H1 (cell line): ENCODE results near the gene TOR1AIP1. TPM values are rescaled to one million over a fixed set of nuclear protein-coding genes. Genes with fewer than 3 reads are reported as not detected.

Source experiments
- CTCF ChIA-PET: fragments of 300-600 bp; sonication (Branson Sonifier 250); formaldehyde crosslinking; loops from one replicate; lab custom pipeline; 2021; ENCODE audit not compliant: partially characterized antibody; lab: Charles Lee
- POLR2A ChIA-PET: fragments of 300-600 bp; sonication (Branson Sonifier 250); formaldehyde crosslinking; loops from one replicate; lab custom pipeline; 2021; ENCODE audit warnings: inconsistent platforms; ENCODE audit not compliant: partially characterized antibody; lab: Charles Lee
- DNase-seq, 2 experiments: peaks; one replicate each; pipeline versions ENCODE4 v3.0.0 to v3.0.0-alpha.2; 2010 to 2022; ENCODE audit warnings: low spot score in 2 of 2, low read depth in 1 of 2, mixed read lengths in 1 of 2
- FAIRE-seq: peaks from 2 replicates; lab custom pipeline; 2011; peaks lifted over from hg19 to GRCh38; lab: Jason Lieb, UNC
- H2AFZ ChIP-seq: 2 replicates; pipeline ENCODE4 v1.8.1; 2012; ENCODE audit warnings: low read length, inconsistent platforms
- H2AK5ac ChIP-seq: 2 replicates; pipeline ENCODE4 v1.6.1; 2013; ENCODE audit warnings: low read depth, low read length
- H2BK120ac ChIP-seq: replicated peaks from 2 replicates; pipeline ENCODE3; 2013; ENCODE audit warnings: low read depth, low read length, inconsistent platforms
- H2BK12ac ChIP-seq: 2 replicates; pipeline ENCODE4 v1.6.1; 2013; ENCODE audit warnings: low read depth, low read length
- H2BK15ac ChIP-seq: 2 replicates; pipeline ENCODE4 v1.6.1; 2013; ENCODE audit warnings: low read length
- H2BK20ac ChIP-seq: 2 replicates; pipeline ENCODE4 v1.6.1; 2013; ENCODE audit warnings: low read length
- H2BK5ac ChIP-seq: 2 replicates; pipeline ENCODE4 v1.6.1; 2013; ENCODE audit warnings: low read depth, low read length
- H3K14ac ChIP-seq: 2 replicates; pipeline ENCODE4 v1.6.1; 2013; ENCODE audit warnings: inconsistent platforms; ENCODE audit not compliant: insufficient read length
- H3K18ac ChIP-seq: 2 replicates; pipeline ENCODE4 v1.6.1; 2013; ENCODE audit warnings: low read length; ENCODE audit errors: extremely low read depth
- H3K23ac ChIP-seq: 2 replicates; pipeline ENCODE4 v1.6.1; 2013; ENCODE audit warnings: inconsistent platforms; ENCODE audit not compliant: insufficient read length
- H3K23me2 ChIP-seq: 2 replicates; pipeline ENCODE4 v1.6.1; 2013; ENCODE audit warnings: low read depth, low read length
- H3K27ac ChIP-seq: 2 replicates; pipeline ENCODE4 v1.6.1; 2011; ENCODE audit warnings: low read depth, low read length, inconsistent platforms
- H3K27me3 ChIP-seq, 4 experiments: replicated peaks in 1 of 4; 1 replicate in 1 of 4; 2 replicates in 3 of 4; pipeline versions ENCODE4 v1.6.1 to v1.8.1; 2011 to 2013; ENCODE audit warnings: low read length in 3 of 4, mild to moderate bottlenecking in 3 of 4, inconsistent platforms in 2 of 4, mixed read lengths in 2 of 4, moderate library complexity in 1 of 4; ENCODE audit not compliant: control insufficient read depth in 3 of 4, insufficient read depth in 3 of 4; ENCODE audit errors: extremely low read depth in 1 of 4
- H3K36me3 ChIP-seq, 4 experiments: 2 replicates each; pipeline versions ENCODE4 v1.6.1 to v1.8.1; 2011 to 2013; ENCODE audit warnings: mild to moderate bottlenecking in 4 of 4, low read length in 3 of 4, moderate library complexity in 2 of 4, control low read depth in 1 of 4, inconsistent platforms in 1 of 4; ENCODE audit not compliant: insufficient read depth in 4 of 4, control insufficient read depth in 2 of 4
- H3K4ac ChIP-seq: replicated peaks from 2 replicates; pipeline ENCODE3; 2013; ENCODE audit warnings: low read length, low read depth, mixed read lengths, inconsistent platforms; ENCODE audit not compliant: insufficient read length
- H3K4me1 ChIP-seq, 4 experiments: replicated peaks in 1 of 4; 1 replicate in 1 of 4; 2 replicates in 3 of 4; pipeline versions ENCODE4 v1.6.1 to v1.8.1; 2011 to 2013; ENCODE audit warnings: low read length in 3 of 4, inconsistent platforms in 2 of 4, mixed read lengths in 1 of 4; ENCODE audit not compliant: insufficient read depth in 4 of 4, control insufficient read depth in 3 of 4
- H3K4me2 ChIP-seq, 2 experiments: 2 replicates each; pipeline versions ENCODE4 v1.6.1 to v1.8.1; 2011 to 2013; ENCODE audit warnings: low read depth in 2 of 2, low read length in 2 of 2, control low read depth in 1 of 2, inconsistent platforms in 1 of 2, mild to moderate bottlenecking in 1 of 2; ENCODE audit not compliant: insufficient read depth in 1 of 2
- H3K4me3 ChIP-seq, 4 experiments: fragments of 200-600, 300-600 bp in 1 of 4; sonication (generic), shearing (Covaris generic), sonication (Bioruptor Twin) in 1 of 4; 2 replicates each; pipeline versions ENCODE4 v1.5.1 to v1.8.1; 2011 to 2016; ENCODE audit warnings: low read length in 4 of 4, low read depth in 3 of 4, control low read depth in 2 of 4, inconsistent platforms in 2 of 4, mild to moderate bottlenecking in 2 of 4, mixed read lengths in 1 of 4, moderate library complexity in 1 of 4; ENCODE audit not compliant: insufficient read depth in 2 of 4; ENCODE audit errors: extremely low read depth in 1 of 4
- H3K56ac ChIP-seq: replicated peaks from 2 replicates; pipeline ENCODE3; 2013; ENCODE audit warnings: low read depth, mild to moderate bottlenecking, mixed read lengths, low read length, inconsistent platforms; ENCODE audit not compliant: insufficient read length
- H3K79me1 ChIP-seq: 2 replicates; pipeline ENCODE4 v1.6.1; 2013; ENCODE audit warnings: low read depth, low read length, control low read depth
- H3K79me2 ChIP-seq, 2 experiments: 2 replicates each; pipeline versions ENCODE4 v1.6.1 to v1.8.1; 2012 to 2013; ENCODE audit warnings: low read length in 2 of 2, mild to moderate bottlenecking in 2 of 2, inconsistent platforms in 1 of 2; ENCODE audit not compliant: insufficient read depth in 2 of 2, control insufficient read depth in 1 of 2
- H3K9ac ChIP-seq, 4 experiments: replicated peaks in 1 of 4; 1 replicate in 1 of 4; 2 replicates in 3 of 4; pipeline versions ENCODE4 v1.6.1 to v1.8.1; 2011 to 2013; ENCODE audit warnings: low read depth in 3 of 4, low read length in 3 of 4, control low read depth in 2 of 4, mild to moderate bottlenecking in 2 of 4, moderate library complexity in 2 of 4, inconsistent platforms in 1 of 4; ENCODE audit errors: extremely low read depth in 1 of 4
- H3K9me3 ChIP-seq, 2 experiments: 2 replicates each; pipeline versions ENCODE4 v1.6.1 to v1.8.1; 2012 to 2013; ENCODE audit warnings: mild to moderate bottlenecking in 2 of 2, moderate library complexity in 2 of 2, control low read depth in 1 of 2, inconsistent platforms in 1 of 2, low read depth in 1 of 2, low read length in 1 of 2, mixed read lengths in 1 of 2; ENCODE audit not compliant: insufficient read depth in 2 of 2
- H4K20me1 ChIP-seq, 2 experiments: replicated peaks in 1 of 2; 2 replicates each; pipeline versions ENCODE3 to v1.8.1; 2011 to 2013; ENCODE audit warnings: inconsistent platforms in 2 of 2, low read length in 2 of 2, mild to moderate bottlenecking in 1 of 2; ENCODE audit not compliant: insufficient read depth in 2 of 2, control insufficient read depth in 1 of 2
- H4K5ac ChIP-seq: 2 replicates; pipeline ENCODE4 v1.6.1; 2013; ENCODE audit warnings: low read length, low read depth, mixed read lengths, inconsistent platforms; ENCODE audit not compliant: insufficient read length
- H4K8ac ChIP-seq: 2 replicates; pipeline ENCODE4 v1.8.0; 2013; ENCODE audit warnings: mild to moderate bottlenecking, moderate library complexity, low read length, inconsistent platforms; ENCODE audit not compliant: insufficient read depth; ENCODE audit errors: extremely low read depth
- H4K91ac ChIP-seq: replicated peaks from 2 replicates; pipeline ENCODE3; 2013; ENCODE audit warnings: low read length, mixed read lengths, inconsistent platforms; ENCODE audit not compliant: insufficient read length
- KDM4A ChIP-seq: IDR thresholded peaks from one replicate; pipeline ENCODE4 v1.7.1; 2012; ENCODE audit warnings: low read depth, mild to moderate bottlenecking, moderate library complexity, low read length, inconsistent platforms; ENCODE audit not compliant: severe bottlenecking
- SAP30 ChIP-seq: fragments of 300-600 bp; sonication (generic); IDR thresholded peaks from 2 replicates; pipeline ENCODE4 v1.7.1; 2012; ENCODE audit warnings: low read length, moderate library complexity, mild to moderate bottlenecking, inconsistent platforms; ENCODE audit not compliant: insufficient read depth, insufficient replicate concordance
- SIX5 ChIP-seq: IDR thresholded peaks from 2 replicates; pipeline ENCODE4 v1.6.1; 2011; ENCODE audit warnings: mild to moderate bottlenecking, low read depth, low read length
- YY1 ChIP-seq: IDR thresholded peaks from 2 replicates; pipeline ENCODE4 v1.6.1; 2011; ENCODE audit warnings: low read depth, mild to moderate bottlenecking, low read length
- WGBS, 2 experiments: shearing (Covaris generic) in 1 of 2; methylation state at CpG; one replicate each; pipeline versions ENCODE4 v1.1.6 to v1.1.7; 2013 to 2015; ENCODE audit warnings: low lambda C conversion rate in 2 of 2, mixed read lengths in 2 of 2, inconsistent platforms in 1 of 2, low coverage in 1 of 2, missing lambda C conversion rate in 1 of 2; ENCODE audit not compliant: insufficient replicate concordance in 2 of 2, insufficient coverage in 1 of 2, insufficient read length in 1 of 2; ENCODE audit errors: extremely low coverage in 1 of 2, missing lambda C conversion rate in 1 of 2; 5-methylcytosine and 5-hydroxymethylcytosine counted together
- polyA plus RNA-seq, 7 experiments: library from polyadenylated mRNA; depleted of rRNA in 3 of 7; stranded (reverse) in 5 of 7; unstranded in 2 of 7; fragments of >200 nt in 5 of 7; fragments of 200-250 nt in 2 of 7; gene quantifications; 1 replicate in 5 of 7; 2 replicates in 1 of 7; 4 replicates in 1 of 7; pipeline versions ENCODE4 v1.2.1 to v1.2.3, GENCODE V29; 2011 to 2013; ENCODE audit warnings: missing spikeins in 2 of 7, mixed read lengths in 2 of 7
- total RNA-seq: library from RNA; stranded (reverse); fragmentation: NEBNext Ultra II Directional; extraction: Animal tissue kit (Norgen Biotek cat#: 25700); gene quantifications from 2 replicates; pipeline ENCODE4 v1.2.1, GENCODE V29; 2021

The TOR1AIP1 gene
- total and polyA plus RNA-seq, 2 of the 8 experiments (the other 6 are each of a cell fraction or from before 2014, with no cell fraction given): 5.7 to 22.8 TPM

- FAIRE-seq: no peak
Observed at GRCh38 chr1:179950651-179951050, 68.6 kb downstream of the TOR1AIP1 start.

More at GRCh38 chr1:179950651-179951050, 68.6 kb downstream of the TOR1AIP1 start:
- Histone ChIP-seq H2AK5ac (no peak overlapping the region), H3K9me3 (no peaks in the 10 kb centered on the region), H4K20me1 (no peaks in the 10 kb centered on the region), H4K91ac (no peak overlapping the region), H3K4ac (no peak overlapping the region), H3K4me1 (no peaks in the 10 kb centered on the region; a peak in 2 of 7 replicates), H3K27me3 (no peaks in the 10 kb centered on the region), H3K36me3 (no peaks in the 10 kb centered on the region), H3K79me2 (peaks cover 0 to 6% of the 10 kb centered on the region in 2 experiments; a peak in 3 of 4 replicates), H2AFZ (no peak overlapping the region), H2BK5ac (no peak overlapping the region), H3K23me2 (peaks cover 8% of the 10 kb centered on the region), H3K27ac (no peak overlapping the region), H2BK120ac (no peak overlapping the region), H3K56ac (no peak overlapping the region), H3K9ac (no peak overlapping the region), H3K4me3 (no peak overlapping the region), H3K23ac (no peak overlapping the region), H2BK12ac (no peak overlapping the region), H3K4me2 (no peak overlapping the region), H3K14ac (no peak overlapping the region), H3K79me1 (no peaks in the 10 kb centered on the region), H4K8ac (no peak overlapping the region), H4K5ac (no peak overlapping the region), H3K18ac (no peak overlapping the region), H2BK20ac (no peak overlapping the region), H2BK15ac (no peak overlapping the region)
- DNase-seq: no peak
- WGBS, 2 experiments: 92% methylated on average over 7 of the region's 7 CpGs; no CpG with 5 or more reads in 1 of the 2 experiments
- POLR2A ChIA-PET: no interaction called here
- TF ChIP-seq YY1 (no peak), SAP30 (no peak), KDM4A (no peak), SIX5 (no peak)
- CTCF ChIA-PET: interaction anchor here (1.5 kb wide), 1 partner anchor 68 kb away, joined by 5 read pairs; no protein-coding TSS in a partner anchor
